GM21515 (cell line): ENCODE measurements around the gene GAGE12F.
"Not testable (repeated sequence)": the region's sequence is repeated elsewhere in the genome, so short reads cannot be mapped to it uniquely, and the experiment has no call there.

ENCODE experiments used
- ATAC-seq: cut with Tn5 transposase; IDR thresholded peaks from one replicate; pipeline ENCODE4 v1.9.1; 2021; ENCODE audit not compliant: unreplicated experiment

Gene GAGE12F, protein sequence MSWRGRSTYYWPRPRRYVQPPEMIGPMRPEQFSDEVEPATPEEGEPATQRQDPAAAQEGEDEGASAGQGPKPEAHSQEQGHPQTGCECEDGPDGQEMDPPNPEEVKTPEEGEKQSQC

DNA sequence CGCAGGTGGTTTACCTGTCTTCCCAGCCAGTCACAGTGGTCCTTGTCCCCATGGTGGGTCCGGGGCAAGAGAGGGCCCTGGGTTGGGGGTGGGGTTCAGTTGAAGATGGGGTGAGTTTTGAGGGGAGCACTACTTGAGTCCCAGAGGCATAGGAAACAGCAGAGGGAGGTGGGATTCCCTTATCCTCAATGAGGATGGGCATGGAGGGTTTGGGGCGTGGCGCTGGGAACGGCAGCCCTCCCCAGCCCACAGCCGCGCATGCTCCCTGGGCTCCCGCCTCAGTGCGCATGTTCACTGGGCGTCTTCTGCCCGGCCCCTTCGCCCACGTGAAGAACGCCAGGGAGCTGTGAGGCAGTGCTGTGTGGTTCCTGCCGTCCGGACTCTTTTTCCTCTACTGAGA lies at the start of gene GAGE12F:
GAGE12F (plus strand) TSS at position 301 of the 400 bp plus-strand sequence. CDS start 1,155 bp downstream, outside the sequence.
- ATAC-seq: not testable (repeated sequence)

DNA sequence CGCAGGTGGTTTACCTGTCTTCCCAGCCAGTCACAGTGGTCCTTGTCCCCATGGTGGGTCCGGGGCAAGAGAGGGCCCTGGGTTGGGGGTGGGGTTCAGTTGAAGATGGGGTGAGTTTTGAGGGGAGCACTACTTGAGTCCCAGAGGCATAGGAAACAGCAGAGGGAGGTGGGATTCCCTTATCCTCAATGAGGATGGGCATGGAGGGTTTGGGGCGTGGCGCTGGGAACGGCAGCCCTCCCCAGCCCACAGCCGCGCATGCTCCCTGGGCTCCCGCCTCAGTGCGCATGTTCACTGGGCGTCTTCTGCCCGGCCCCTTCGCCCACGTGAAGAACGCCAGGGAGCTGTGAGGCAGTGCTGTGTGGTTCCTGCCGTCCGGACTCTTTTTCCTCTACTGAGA lies 28.8 kb upstream of the GAGE12F start, which contains the start of gene GAGE12C:
GAGE12C (plus strand) TSS at position 301 of the 400 bp plus-strand sequence. CDS start 1,155 bp downstream, outside the sequence.
- not testable (repeated sequence) for ATAC-seq

DNA sequence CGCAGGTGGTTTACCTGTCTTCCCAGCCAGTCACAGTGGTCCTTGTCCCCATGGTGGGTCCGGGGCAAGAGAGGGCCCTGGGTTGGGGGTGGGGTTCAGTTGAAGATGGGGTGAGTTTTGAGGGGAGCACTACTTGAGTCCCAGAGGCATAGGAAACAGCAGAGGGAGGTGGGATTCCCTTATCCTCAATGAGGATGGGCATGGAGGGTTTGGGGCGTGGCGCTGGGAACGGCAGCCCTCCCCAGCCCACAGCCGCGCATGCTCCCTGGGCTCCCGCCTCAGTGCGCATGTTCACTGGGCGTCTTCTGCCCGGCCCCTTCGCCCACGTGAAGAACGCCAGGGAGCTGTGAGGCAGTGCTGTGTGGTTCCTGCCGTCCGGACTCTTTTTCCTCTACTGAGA lies 19.2 kb upstream of the GAGE12F start, which contains the start of gene GAGE12D:
GAGE12D (plus strand) TSS at position 301 of the 400 bp plus-strand sequence. CDS start 1,155 bp downstream, outside the sequence.
- not testable (repeated sequence) for ATAC-seq

DNA sequence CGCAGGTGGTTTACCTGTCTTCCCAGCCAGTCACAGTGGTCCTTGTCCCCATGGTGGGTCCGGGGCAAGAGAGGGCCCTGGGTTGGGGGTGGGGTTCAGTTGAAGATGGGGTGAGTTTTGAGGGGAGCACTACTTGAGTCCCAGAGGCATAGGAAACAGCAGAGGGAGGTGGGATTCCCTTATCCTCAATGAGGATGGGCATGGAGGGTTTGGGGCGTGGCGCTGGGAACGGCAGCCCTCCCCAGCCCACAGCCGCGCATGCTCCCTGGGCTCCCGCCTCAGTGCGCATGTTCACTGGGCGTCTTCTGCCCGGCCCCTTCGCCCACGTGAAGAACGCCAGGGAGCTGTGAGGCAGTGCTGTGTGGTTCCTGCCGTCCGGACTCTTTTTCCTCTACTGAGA lies 9.7 kb upstream of the GAGE12F start, which contains the start of gene GAGE12E:
GAGE12E (plus strand) TSS at position 301 of the 400 bp plus-strand sequence. CDS start 1,155 bp downstream, outside the sequence.
- not testable (repeated sequence) for ATAC-seq

DNA sequence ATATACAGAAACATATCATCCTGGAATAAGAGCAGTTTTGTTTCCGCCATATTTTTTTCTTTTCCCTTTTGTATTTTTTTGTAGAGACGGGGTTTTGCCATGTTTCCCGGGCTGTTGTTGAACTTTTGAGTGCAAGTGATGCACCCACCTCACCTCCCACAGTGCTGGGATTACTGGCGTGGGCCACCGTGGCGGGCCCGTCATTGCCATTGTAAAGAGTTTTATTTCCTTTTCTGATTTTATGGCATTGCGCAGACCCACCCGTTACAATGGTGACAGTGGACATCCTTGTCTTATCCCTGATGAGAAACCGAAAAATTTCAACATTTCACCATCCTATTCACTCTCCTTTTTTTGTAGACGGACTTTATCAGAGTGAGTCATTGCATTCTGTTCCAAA lies 8.1 kb downstream of the GAGE12F start:
- not testable (repeated sequence) for ATAC-seq

DNA sequence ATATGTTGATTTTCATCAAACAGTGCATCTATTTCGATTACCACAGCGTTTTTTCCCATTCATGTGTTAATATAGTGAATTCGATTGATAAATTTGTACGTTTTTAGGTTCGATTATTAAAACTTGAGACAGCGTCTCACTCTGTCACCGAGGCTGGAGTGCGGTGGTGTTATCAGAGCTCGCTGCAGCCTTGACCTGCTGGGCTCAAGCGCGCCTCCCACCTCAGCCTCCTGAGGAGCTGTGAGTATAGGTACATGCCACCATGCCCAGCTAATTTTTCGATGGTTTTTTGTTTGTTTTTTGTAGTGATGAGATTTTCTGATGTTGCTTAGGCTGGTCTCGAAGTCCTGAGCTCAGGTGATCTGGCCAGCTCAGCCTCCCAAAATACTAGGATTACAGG lies 8.5 kb downstream of the GAGE12F start:
- ATAC-seq: not testable (repeated sequence)

DNA sequence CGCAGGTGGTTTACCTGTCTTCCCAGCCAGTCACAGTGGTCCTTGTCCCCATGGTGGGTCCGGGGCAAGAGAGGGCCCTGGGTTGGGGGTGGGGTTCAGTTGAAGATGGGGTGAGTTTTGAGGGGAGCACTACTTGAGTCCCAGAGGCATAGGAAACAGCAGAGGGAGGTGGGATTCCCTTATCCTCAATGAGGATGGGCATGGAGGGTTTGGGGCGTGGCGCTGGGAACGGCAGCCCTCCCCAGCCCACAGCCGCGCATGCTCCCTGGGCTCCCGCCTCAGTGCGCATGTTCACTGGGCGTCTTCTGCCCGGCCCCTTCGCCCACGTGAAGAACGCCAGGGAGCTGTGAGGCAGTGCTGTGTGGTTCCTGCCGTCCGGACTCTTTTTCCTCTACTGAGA lies 9.5 kb downstream of the GAGE12F start, which contains the start of gene GAGE12G:
GAGE12G (plus strand) TSS at position 301 of the 400 bp plus-strand sequence. CDS start 1,155 bp downstream, outside the sequence.
- ATAC-seq: not testable (repeated sequence)

DNA sequence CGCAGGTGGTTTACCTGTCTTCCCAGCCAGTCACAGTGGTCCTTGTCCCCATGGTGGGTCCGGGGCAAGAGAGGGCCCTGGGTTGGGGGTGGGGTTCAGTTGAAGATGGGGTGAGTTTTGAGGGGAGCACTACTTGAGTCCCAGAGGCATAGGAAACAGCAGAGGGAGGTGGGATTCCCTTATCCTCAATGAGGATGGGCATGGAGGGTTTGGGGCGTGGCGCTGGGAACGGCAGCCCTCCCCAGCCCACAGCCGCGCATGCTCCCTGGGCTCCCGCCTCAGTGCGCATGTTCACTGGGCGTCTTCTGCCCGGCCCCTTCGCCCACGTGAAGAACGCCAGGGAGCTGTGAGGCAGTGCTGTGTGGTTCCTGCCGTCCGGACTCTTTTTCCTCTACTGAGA lies 19.0 kb downstream of the GAGE12F start, which contains the start of gene GAGE12H:
GAGE12H (plus strand) TSS at position 301 of the 400 bp plus-strand sequence. CDS start 1,155 bp downstream, outside the sequence.
- ATAC-seq: not testable (repeated sequence)

DNA sequence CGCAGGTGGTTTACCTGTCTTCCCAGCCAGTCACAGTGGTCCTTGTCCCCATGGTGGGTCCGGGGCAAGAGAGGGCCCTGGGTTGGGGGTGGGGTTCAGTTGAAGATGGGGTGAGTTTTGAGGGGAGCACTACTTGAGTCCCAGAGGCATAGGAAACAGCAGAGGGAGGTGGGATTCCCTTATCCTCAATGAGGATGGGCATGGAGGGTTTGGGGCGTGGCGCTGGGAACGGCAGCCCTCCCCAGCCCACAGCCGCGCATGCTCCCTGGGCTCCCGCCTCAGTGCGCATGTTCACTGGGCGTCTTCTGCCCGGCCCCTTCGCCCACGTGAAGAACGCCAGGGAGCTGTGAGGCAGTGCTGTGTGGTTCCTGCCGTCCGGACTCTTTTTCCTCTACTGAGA lies 28.6 kb downstream of the GAGE12F start, which contains the start of gene GAGE2A:
GAGE2A (plus strand) TSS at position 301 of the 400 bp plus-strand sequence. CDS start 1,155 bp downstream, outside the sequence.
- not testable (repeated sequence) for ATAC-seq

DNA sequence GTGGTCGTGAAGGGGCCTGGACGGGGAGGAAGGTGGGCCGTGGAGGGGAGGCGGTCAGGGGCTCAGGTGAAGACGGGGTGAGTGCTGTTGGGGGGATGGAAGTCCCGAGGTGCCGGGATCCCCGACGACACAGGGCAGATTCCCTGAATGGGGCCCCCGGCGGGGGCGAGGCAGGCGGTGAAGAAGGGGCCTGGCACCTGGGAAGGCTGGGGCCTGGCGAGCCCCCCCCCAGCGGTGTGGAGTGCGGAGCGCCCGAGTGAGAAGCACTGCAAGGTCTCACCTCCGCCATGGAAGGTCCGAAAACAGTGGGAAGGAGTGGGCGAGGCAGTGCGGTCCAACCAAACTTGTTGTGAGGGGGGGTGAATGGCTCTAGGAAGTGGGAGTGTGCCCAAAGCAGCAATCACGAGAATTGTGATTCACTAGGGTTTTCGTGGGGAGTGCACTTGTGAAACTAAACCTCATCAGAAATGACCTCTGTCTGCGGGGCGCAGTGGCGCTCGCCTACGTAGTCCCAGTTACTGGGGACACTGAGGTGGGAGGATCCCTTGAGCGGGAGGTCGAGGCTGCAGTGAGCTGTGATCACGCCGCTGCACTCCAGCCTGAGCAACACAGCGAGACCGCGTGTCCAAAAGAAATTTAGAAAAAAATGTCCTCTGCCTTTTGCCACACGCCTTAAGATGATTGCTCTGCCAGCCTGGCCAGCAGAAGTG lies 29.3 kb downstream of the GAGE12F start:
- ATAC-seq: not testable (repeated sequence)

DNA sequence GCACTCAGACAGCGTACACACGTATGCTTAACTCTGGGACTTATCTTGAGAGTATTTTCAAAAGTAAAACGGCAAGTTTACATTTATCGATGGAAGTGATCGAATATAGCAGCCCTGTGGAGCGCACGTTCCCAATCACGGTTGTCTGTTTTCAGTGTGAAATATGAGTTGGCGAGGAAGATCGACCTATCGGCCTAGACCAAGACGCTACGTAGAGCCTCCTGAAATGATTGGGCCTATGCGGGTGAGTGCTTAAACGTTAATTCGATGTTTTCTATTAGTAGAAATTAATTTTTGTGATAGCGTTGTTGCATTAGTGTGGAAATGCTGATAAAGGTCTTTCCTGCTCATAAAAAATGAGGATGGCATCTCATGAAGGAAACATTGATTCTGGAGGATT lies 29.8 kb downstream of the GAGE12F start:
- not testable (repeated sequence) for ATAC-seq

DNA sequence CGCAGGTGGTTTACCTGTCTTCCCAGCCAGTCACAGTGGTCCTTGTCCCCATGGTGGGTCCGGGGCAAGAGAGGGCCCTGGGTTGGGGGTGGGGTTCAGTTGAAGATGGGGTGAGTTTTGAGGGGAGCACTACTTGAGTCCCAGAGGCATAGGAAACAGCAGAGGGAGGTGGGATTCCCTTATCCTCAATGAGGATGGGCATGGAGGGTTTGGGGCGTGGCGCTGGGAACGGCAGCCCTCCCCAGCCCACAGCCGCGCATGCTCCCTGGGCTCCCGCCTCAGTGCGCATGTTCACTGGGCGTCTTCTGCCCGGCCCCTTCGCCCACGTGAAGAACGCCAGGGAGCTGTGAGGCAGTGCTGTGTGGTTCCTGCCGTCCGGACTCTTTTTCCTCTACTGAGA lies 38.1 kb downstream of the GAGE12F start, which contains the start of gene GAGE1:
GAGE1 (plus strand) TSS at position 301 of the 400 bp plus-strand sequence. CDS start 1,155 bp downstream, outside the sequence.
- not testable (repeated sequence) for ATAC-seq

DNA sequence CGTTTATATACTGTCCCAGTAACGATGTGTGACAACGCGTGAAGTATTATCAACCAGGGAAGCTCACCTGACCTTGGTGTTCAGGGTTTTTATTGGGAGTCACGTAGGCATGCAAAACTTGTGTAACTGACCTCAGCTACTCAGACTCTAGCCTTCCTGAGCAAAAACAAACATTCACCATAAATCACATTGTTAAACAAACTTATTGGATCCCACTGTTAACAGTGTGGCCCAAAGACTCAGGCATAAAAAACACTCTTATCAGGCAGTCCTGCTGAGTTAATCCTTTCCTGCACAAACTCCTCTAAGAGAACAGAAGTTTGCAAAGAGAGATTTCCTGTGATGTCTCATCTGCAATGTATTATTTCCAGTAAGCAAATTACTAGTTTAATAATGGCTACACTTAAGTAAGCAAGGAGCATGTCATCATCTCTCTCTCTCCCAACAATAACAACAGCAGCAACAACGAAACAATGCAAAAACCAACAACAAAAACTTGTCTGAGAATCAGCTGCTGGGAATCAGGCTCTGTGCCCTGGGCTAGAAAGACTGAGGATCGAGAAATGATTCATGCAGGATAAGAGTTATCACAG lies 50.2 kb downstream of the GAGE12F start:
- ATAC-seq: no peak
